Aorta (tissue), 5 donors: Measurements from ENCODE around the gene MAGIX. TPM values are rescaled to one million over a fixed set of nuclear protein-coding genes. Genes with fewer than 3 reads are reported as not detected.

Source experiments
- ATAC-seq: fragments of 200-7000 bp; cut with Tn5 transposase; one replicate; pipeline ENCODE4 v1.9.1; 2022; ENCODE audit warnings: moderate library complexity; ENCODE audit not compliant: low FRiP score
- DNase-seq, 2 donors: peaks; one replicate each; pipeline ENCODE4 v3.0.0-alpha.2; 2020
- H3K27ac ChIP-seq, 2 donors: one replicate each; pipeline ENCODE4 v1.5.1; 2013; ENCODE audit warnings: low read length in 2 of 2, mild to moderate bottlenecking in 2 of 2, moderate library complexity in 2 of 2, control low read depth in 1 of 2, inconsistent platforms in 1 of 2, low read depth in 1 of 2
- H3K27me3 ChIP-seq, 2 donors: one replicate each; pipeline ENCODE4 v1.6.1; 2013; ENCODE audit warnings: control low read depth in 1 of 2, low read length in 1 of 2, mild to moderate bottlenecking in 1 of 2, moderate library complexity in 1 of 2; ENCODE audit not compliant: insufficient read depth in 2 of 2, control insufficient read depth in 1 of 2
- H3K36me3 ChIP-seq, 2 donors: one replicate each; pipeline ENCODE4 v1.6.1; 2013; ENCODE audit warnings: control low read depth in 1 of 2, low read length in 1 of 2, mild to moderate bottlenecking in 1 of 2; ENCODE audit not compliant: insufficient read depth in 2 of 2, control insufficient read depth in 1 of 2
- H3K4me1 ChIP-seq, 2 donors: one replicate each; pipeline ENCODE4 v1.6.1; 2013; ENCODE audit warnings: low read length in 2 of 2, control low read depth in 1 of 2, mild to moderate bottlenecking in 1 of 2, moderate library complexity in 1 of 2; ENCODE audit not compliant: insufficient read depth in 2 of 2, control insufficient read depth in 1 of 2
- H3K4me3 ChIP-seq, 2 donors: one replicate each; pipeline ENCODE4 v1.5.1; 2013; ENCODE audit warnings: low read length in 2 of 2, control low read depth in 1 of 2, mild to moderate bottlenecking in 1 of 2
- H3K9me3 ChIP-seq: one replicate; pipeline ENCODE4 v1.6.1; 2013; ENCODE audit warnings: mild to moderate bottlenecking, low read length; ENCODE audit not compliant: control insufficient read depth
- WGBS, 2 donors: extraction: QIAGEN DNeasy Blood & Tissue Kit; methylation state at CpG; one replicate each; pipeline ENCODE4 v1.1.7; 2013; 5-methylcytosine and 5-hydroxymethylcytosine counted together
- intact Hi-C, 2 donors: fragments of 100-400 bp; cut with DNase I; formaldehyde crosslinking; loops; one replicate each; pipeline versions ENCODE4 v1.14.2 to v1.15.0; 2022
- polyA plus RNA-seq, 2 donors: library from polyadenylated mRNA; stranded (reverse); fragments of 200-250 nt; gene quantifications; one replicate each; pipeline ENCODE4 v1.2.3, GENCODE V29; 2013
- total RNA-seq, 2 donors: library from RNA; stranded (reverse); fragmentation: NEBNext Ultra II Directional; extraction: Animal tissue kit (Norgen Biotek cat#: 25700); gene quantifications; one replicate each; pipeline ENCODE4 v1.2.1, GENCODE V29; 2021
- donor health status: healthy with polysubstance abuse.
- donor health status: Bipolar disorder and iron deficiency.
- donor health status: DM: no; HTN: no; CAD: no.
- donor health status: DM: no; HTN: no; CAD: no.
- donor health status: DM: yes; HTN: yes; CAD: no.

Gene MAGIX
- total and polyA plus RNA-seq, 4 donors: 1.9 to 4.9 (median 2.7) TPM

GRCh38 chrX:49184294-49185281 is 22.0 kb downstream of the MAGIX start:
- Histone ChIP-seq H3K4me1 (no peaks in the 10 kb centered on the region), H3K27me3 (no peaks in the 10 kb centered on the region), H3K36me3 (no peaks in the 10 kb centered on the region), H3K9me3 (no peaks in the 10 kb centered on the region), H3K27ac (peak overlapping the region in 1 of 2 donors; percentile 43), H3K4me3 (no peak overlapping the region)
- peak; percentile 82 for ATAC-seq
- peak; percentile 92 to 96 for DNase-seq
- intact Hi-C loops: no loop called here
- 7 to 40% methylated on average over 42 to 46 of the region's 46 CpGs for WGBS, 2 donors

GRCh38 chrX:49186125-49187027 is 23.8 kb downstream of the MAGIX start, which contains the start of gene PRICKLE3:
Gene PRICKLE3, minus strand, starts transcription at chrX:49186373. Its CDS starts 76 bp downstream, at chrX:49186297.
- intact Hi-C loops: no loop called here
- peak within 1 kb of the TSS; percentile 27 to 85 for H3K4me3 ChIP-seq
- no peaks in the 10 kb centered on the region for H3K36me3 ChIP-seq
- H3K4me1 ChIP-seq: no peaks in the 10 kb centered on the region
- DNase-seq (peak; percentile 90 to 93), ATAC-seq (peak; percentile 70)
- peak within 1 kb of the TSS in 1 of 2 donors; percentile 79 for H3K27ac ChIP-seq
- H3K27me3 ChIP-seq: no peaks in the 10 kb centered on the region
- H3K9me3 ChIP-seq: no peaks in the 10 kb centered on the region
- 7 to 43% methylated on average over 62 of the region's 62 CpGs for WGBS, 2 donors

GRCh38 chrX:49187028-49187394 is 24.5 kb downstream of the MAGIX start:
- Histone ChIP-seq H3K27ac (no peak overlapping the region), H3K9me3 (no peaks in the 10 kb centered on the region), H3K4me1 (no peaks in the 10 kb centered on the region), H3K27me3 (no peaks in the 10 kb centered on the region), H3K36me3 (no peaks in the 10 kb centered on the region), H3K4me3 (no peak overlapping the region)
- no peak for ATAC-seq
- 46 to 53% methylated on average over 11 to 15 of the region's 15 CpGs for WGBS, 2 donors
- DNase-seq: no peak
- intact Hi-C loops: no loop called here

GRCh38 chrX:49187526-49187925 is 25.0 kb downstream of the MAGIX start:
- WGBS, 2 donors: 59 to 69% methylated on average over 10 of the region's 10 CpGs
- Histone ChIP-seq H3K27me3 (no peaks in the 10 kb centered on the region), H3K4me3 (no peak overlapping the region), H3K4me1 (no peaks in the 10 kb centered on the region), H3K27ac (no peak overlapping the region), H3K9me3 (no peaks in the 10 kb centered on the region), H3K36me3 (no peaks in the 10 kb centered on the region)
- no peak for DNase-seq
- ATAC-seq: no peak
- intact Hi-C loops: no loop called here

DNA sequence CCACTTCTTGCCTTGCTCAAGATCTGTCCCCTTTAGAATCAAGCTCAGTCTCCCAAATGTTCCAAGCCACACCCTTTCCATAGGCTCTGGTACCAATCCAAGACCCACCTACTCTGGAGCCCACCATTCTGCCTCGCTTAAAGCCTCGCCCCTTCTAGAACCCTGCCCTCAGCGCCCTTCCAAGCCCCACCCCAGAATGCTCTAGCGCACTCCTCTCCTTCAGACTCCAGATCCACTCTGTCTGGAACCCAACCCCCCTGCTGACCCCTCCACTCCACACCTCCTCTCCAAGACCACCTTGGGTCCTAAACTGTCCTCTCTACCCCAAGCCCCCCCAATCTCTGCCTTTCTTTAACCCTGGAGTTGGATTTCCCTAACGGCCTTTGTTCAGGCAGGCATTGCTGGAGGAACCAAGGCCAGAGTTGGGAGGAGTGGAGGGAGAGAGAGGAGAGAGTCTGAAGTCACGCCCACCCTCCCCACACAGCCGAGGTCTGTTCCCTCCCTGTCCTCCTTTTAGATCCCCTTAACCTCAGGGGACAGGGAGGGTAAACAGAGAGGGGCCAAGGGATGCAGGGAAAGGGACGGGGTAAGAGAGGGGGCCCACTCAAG is 26.0 kb downstream of the MAGIX start:
- H3K27me3 ChIP-seq: no peaks in the 10 kb centered on the region
- no peaks in the 10 kb centered on the region for H3K36me3 ChIP-seq
- H3K4me3 ChIP-seq: no peak overlapping the region
- no peaks in the 10 kb centered on the region for H3K9me3 ChIP-seq
- WGBS, 2 donors: 57 to 59% methylated on average over 8 of the region's 8 CpGs
- DNase-seq (no peak), ATAC-seq (no peak)
- H3K4me1 ChIP-seq: no peaks in the 10 kb centered on the region
- intact Hi-C loops: no loop called here
- peak overlapping the region in 1 of 2 donors; percentile 17 for H3K27ac ChIP-seq

- H3K9me3 ChIP-seq: no peaks in the 10 kb centered on the region
- H3K4me3 ChIP-seq: no peak overlapping the region
- DNase-seq: no peak
- intact Hi-C loops: loop anchor here in 1 of 2 donors (5.0 kb wide), 1 partner anchor 83 kb away; no protein-coding TSS in a partner anchor
- no peak overlapping the region for H3K27ac ChIP-seq
- H3K27me3 ChIP-seq: no peaks in the 10 kb centered on the region
- ATAC-seq: no peak
- H3K36me3 ChIP-seq: no peaks in the 10 kb centered on the region
- 75 to 82% methylated on average over 6 of the region's 6 CpGs for WGBS, 2 donors
- no peaks in the 10 kb centered on the region for H3K4me1 ChIP-seq
Observed at GRCh38 chrX:49189606-49190005, 27.0 kb downstream of the MAGIX start.

DNA sequence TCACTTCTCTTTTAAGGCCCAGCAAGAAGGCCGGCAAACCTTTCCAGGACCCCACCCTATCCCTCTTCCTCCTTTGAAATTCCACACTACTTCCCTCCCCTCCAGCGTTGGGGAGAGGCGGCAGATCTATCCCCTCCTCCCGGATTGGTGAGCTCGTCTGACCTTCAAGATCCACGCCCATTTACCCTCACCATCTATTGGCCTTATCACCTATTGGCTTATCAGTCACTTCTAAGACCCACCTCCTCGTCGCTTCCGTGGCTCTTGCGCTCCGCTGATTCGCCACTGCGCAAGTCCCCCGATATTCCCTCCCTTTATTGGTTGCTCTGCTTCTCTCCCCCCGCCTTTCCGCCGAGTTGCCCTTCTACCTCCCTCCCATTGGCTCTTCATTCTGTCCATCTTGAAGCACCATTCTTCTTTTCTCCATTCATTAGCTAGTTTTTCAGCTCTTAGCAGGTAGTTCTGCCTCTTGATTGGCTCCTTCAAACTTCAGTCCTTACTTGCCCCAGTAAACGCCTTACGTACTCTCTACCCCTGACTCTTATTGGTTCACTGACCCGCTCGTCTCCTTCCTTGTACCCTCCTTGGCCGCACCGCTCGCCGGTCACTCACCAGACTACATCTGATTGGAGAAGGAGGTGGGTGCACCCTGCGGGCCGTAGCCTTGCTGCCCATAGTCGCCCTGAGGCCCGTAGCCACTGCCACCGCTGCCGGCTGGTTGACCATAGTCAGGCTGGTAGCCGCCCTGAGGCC is 28.4 kb downstream of the MAGIX start:
- DNase-seq: peak; percentile 93

More for the DNA sequence above, 28.4 kb downstream of the MAGIX start:
- WGBS, 2 donors: 0 to 35% methylated on average over 32 of the region's 32 CpGs
- peak; percentile 92 for ATAC-seq
- H3K36me3 ChIP-seq: no peaks in the 10 kb centered on the region
- no peaks in the 10 kb centered on the region for H3K27me3 ChIP-seq
- H3K4me3 ChIP-seq: peak overlapping the region; percentile 37 to 72
- H3K27ac ChIP-seq: peak overlapping the region in 1 of 2 donors; percentile 80
- no peaks in the 10 kb centered on the region for H3K9me3 ChIP-seq
- intact Hi-C loops: loop anchor here in 1 of 2 donors (5.0 kb wide), 1 partner anchor 81 kb away; no protein-coding TSS in a partner anchor
- no peaks in the 10 kb centered on the region for H3K4me1 ChIP-seq
